Lower leg skin (tissue), 3 donors: ENCODE measurements around the gene ZNF488.

ENCODE experiments used
- POLR2A ChIP-seq, 2 donors: fragments of 450-650 bp; IDR thresholded peaks; one replicate each; pipeline ENCODE4 v1.6.1; 2016 to 2017; ENCODE audit warnings: antibody characterized with exemption in 2 of 2, mild to moderate bottlenecking in 1 of 2, moderate library complexity in 1 of 2
- TF ChIP-seq, protein P1 (sequence below), 3 donors: fragments of 450-650 bp; IDR thresholded peaks; one replicate each; pipeline ENCODE4 v1.5.1; 2016; ENCODE audit warnings: antibody characterized with exemption in 3 of 3, mild to moderate bottlenecking in 3 of 3, moderate library complexity in 2 of 3

GRCh38 chr10:47366181-47366631 is 17.9 kb downstream of the ZNF488 start:
- TF ChIP-seq, protein P1, sequence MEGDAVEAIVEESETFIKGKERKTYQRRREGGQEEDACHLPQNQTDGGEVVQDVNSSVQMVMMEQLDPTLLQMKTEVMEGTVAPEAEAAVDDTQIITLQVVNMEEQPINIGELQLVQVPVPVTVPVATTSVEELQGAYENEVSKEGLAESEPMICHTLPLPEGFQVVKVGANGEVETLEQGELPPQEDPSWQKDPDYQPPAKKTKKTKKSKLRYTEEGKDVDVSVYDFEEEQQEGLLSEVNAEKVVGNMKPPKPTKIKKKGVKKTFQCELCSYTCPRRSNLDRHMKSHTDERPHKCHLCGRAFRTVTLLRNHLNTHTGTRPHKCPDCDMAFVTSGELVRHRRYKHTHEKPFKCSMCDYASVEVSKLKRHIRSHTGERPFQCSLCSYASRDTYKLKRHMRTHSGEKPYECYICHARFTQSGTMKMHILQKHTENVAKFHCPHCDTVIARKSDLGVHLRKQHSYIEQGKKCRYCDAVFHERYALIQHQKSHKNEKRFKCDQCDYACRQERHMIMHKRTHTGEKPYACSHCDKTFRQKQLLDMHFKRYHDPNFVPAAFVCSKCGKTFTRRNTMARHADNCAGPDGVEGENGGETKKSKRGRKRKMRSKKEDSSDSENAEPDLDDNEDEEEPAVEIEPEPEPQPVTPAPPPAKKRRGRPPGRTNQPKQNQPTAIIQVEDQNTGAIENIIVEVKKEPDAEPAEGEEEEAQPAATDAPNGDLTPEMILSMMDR (IDR thresholded peaks at IDR 0.05) = no peak
- TF ChIP-seq POLR2A (IDR thresholded peaks at IDR 0.05) = no peak
